Stimulated activated CD8-positive, alpha-beta memory T cell treated with anti-CD3 and anti-CD28 coated beads, Interleukin-12 subunit alpha, Interleukin-12 subunit beta, amount 100 ng/mL, for 4 hours (primary cell): ENCODE data around the gene DSP.

Experiments used
- DNase-seq: peaks from one replicate; pipeline ENCODE4 v3.0.0-alpha.2; 2020; ENCODE audit warnings: low read depth

Gene DSP

GRCh38 chr6:7538484-7538883 lies 3.0 kb upstream of the DSP start:
- no peak for DNase-seq

- DNase-seq, result no peak
Measured at GRCh38 chr6:7540595-7540994, 876 bp upstream of the DSP start.

- no peak for DNase-seq
Measured at GRCh38 chr6:7542065-7542873, 798 bp downstream of the DSP start.

GRCh38 chr6:7542874-7543624 lies 1.6 kb downstream of the DSP start:
- no peak for DNase-seq

GRCh38 chr6:7543789-7544424 lies 2.4 kb downstream of the DSP start:
- DNase-seq, result no peak

GRCh38 chr6:7544597-7544996 lies 3.1 kb downstream of the DSP start:
- no peak for DNase-seq

GRCh38 chr6:7545316-7546019 lies 4.0 kb downstream of the DSP start:
- no peak for DNase-seq

- no peak for DNase-seq
Measured at GRCh38 chr6:7546020-7546369, 4.5 kb downstream of the DSP start.

GRCh38 chr6:7546383-7546782 lies 4.9 kb downstream of the DSP start:
- no peak for DNase-seq

GRCh38 chr6:7546896-7547295 lies 5.4 kb downstream of the DSP start:
- no peak for DNase-seq

- no peak for DNase-seq
Measured at GRCh38 chr6:7547315-7547714, 5.8 kb downstream of the DSP start.

- no peak for DNase-seq
Measured at GRCh38 chr6:7550433-7550801, 8.9 kb downstream of the DSP start.

GRCh38 chr6:7554533-7555275 lies 13.2 kb downstream of the DSP start:
- no peak for DNase-seq

GRCh38 chr6:7555671-7556070 lies 14.2 kb downstream of the DSP start:
- DNase-seq, result no peak

GRCh38 chr6:7556394-7557106 lies 15.1 kb downstream of the DSP start:
- no peak for DNase-seq

GRCh38 chr6:7557652-7558051 lies 16.2 kb downstream of the DSP start:
- DNase-seq, result no peak

- DNase-seq, result no peak
Measured at GRCh38 chr6:7558781-7559180, 17.3 kb downstream of the DSP start.

GRCh38 chr6:7559196-7559595 lies 17.7 kb downstream of the DSP start:
- no peak for DNase-seq

GRCh38 chr6:7559651-7560385 lies 18.3 kb downstream of the DSP start:
- DNase-seq, result no peak

- no peak for DNase-seq
Measured at GRCh38 chr6:7561153-7561964, 19.9 kb downstream of the DSP start.
